GM18870 (cell line): Measurements from ENCODE around the gene RHCG.

Experiments used
- ATAC-seq: cut with Tn5 transposase; IDR thresholded peaks from one replicate; pipeline ENCODE4 v1.9.1; 2021; ENCODE audit warnings: moderate library complexity; ENCODE audit not compliant: unreplicated experiment

RHCG gene

GRCh38 chr15:89496155-89497098, at the start of gene RHCG:
Gene RHCG (minus strand): TSS chr15:89496583. CDS start chr15:89496544, 39 bp downstream.
- no peak for ATAC-seq

- ATAC-seq: no peak
These were observed 47.0 kb upstream of the RHCG start for GRCh38 chr15:89543389-89543788.

- no peak for ATAC-seq
These were observed 46.0 kb upstream of the RHCG start for GRCh38 chr15:89542369-89542768.

- no peak for ATAC-seq
These were observed 42.6 kb upstream of the RHCG start for GRCh38 chr15:89539027-89539426.

GRCh38 chr15:89533861-89534544, 37.6 kb upstream of the RHCG start:
- no peak for ATAC-seq

- ATAC-seq: no peak
These were observed 35.6 kb upstream of the RHCG start for GRCh38 chr15:89531796-89532537.

- no peak for ATAC-seq
These were observed 34.6 kb upstream of the RHCG start for GRCh38 chr15:89530976-89531375.

GRCh38 chr15:89528757-89529352, 32.5 kb upstream of the RHCG start:
- ATAC-seq: no peak

- no peak for ATAC-seq
These were observed 30.4 kb upstream of the RHCG start for GRCh38 chr15:89526601-89527441.

GRCh38 chr15:89526181-89526580, 29.8 kb upstream of the RHCG start:
- ATAC-seq: no peak

GRCh38 chr15:89524184-89524583, 27.8 kb upstream of the RHCG start:
- ATAC-seq: no peak

GRCh38 chr15:89523101-89523500, 26.7 kb upstream of the RHCG start:
- ATAC-seq: no peak

GRCh38 chr15:89521605-89522004, 25.2 kb upstream of the RHCG start:
- no peak for ATAC-seq

- ATAC-seq: no peak
These were observed 19.1 kb upstream of the RHCG start for GRCh38 chr15:89515477-89515876.

- ATAC-seq: no peak
These were observed 18.4 kb upstream of the RHCG start for GRCh38 chr15:89514596-89515406.

GRCh38 chr15:89514186-89514585, 17.8 kb upstream of the RHCG start:
- no peak for ATAC-seq

GRCh38 chr15:89513284-89513683, 16.9 kb upstream of the RHCG start:
- ATAC-seq: no peak

- no peak for ATAC-seq
These were observed 16.2 kb upstream of the RHCG start for GRCh38 chr15:89512631-89513030.

- no peak for ATAC-seq
These were observed 9.8 kb upstream of the RHCG start for GRCh38 chr15:89506026-89506686.
